HG03175 (cell line): ENCODE results near the gene DROSHA.
"Not testable (repeated sequence)": the region's sequence is repeated elsewhere in the genome, so short reads cannot be mapped to it uniquely, and the experiment has no call there.

Experiments
- ATAC-seq: cut with Tn5 transposase; IDR thresholded peaks from one replicate; pipeline ENCODE4 v1.9.1; 2021; ENCODE audit warnings: mild to moderate bottlenecking, moderate library complexity; ENCODE audit not compliant: unreplicated experiment

Gene DROSHA

GRCh38 chr5:31385774-31386537 lies 145.9 kb downstream of the DROSHA start:
- no peak for ATAC-seq

- ATAC-seq = no peak
Observed at GRCh38 chr5:31383734-31384133, 148.2 kb downstream of the DROSHA start.

GRCh38 chr5:31382051-31382878 lies 149.6 kb downstream of the DROSHA start:
- ATAC-seq = no peak

GRCh38 chr5:31381299-31381698 lies 150.6 kb downstream of the DROSHA start:
- no peak for ATAC-seq

- no peak for ATAC-seq
Observed at GRCh38 chr5:31380049-31380448, 151.8 kb downstream of the DROSHA start.

- ATAC-seq = no peak
Observed at GRCh38 chr5:31378838-31379237, 153.1 kb downstream of the DROSHA start.

- ATAC-seq = no peak
Observed at GRCh38 chr5:31378136-31378535, 153.8 kb downstream of the DROSHA start.

GRCh38 chr5:31377274-31377946 lies 154.5 kb downstream of the DROSHA start:
- no peak for ATAC-seq

GRCh38 chr5:31375999-31376720 lies 155.7 kb downstream of the DROSHA start:
- no peak for ATAC-seq

- ATAC-seq = no peak
Observed at GRCh38 chr5:31372124-31372523, 159.8 kb downstream of the DROSHA start.

- no peak for ATAC-seq
Observed at GRCh38 chr5:31366941-31367340, 165.0 kb downstream of the DROSHA start.

- no peak for ATAC-seq
Observed at GRCh38 chr5:31365776-31366175, 166.1 kb downstream of the DROSHA start.

GRCh38 chr5:31364881-31365636 lies 166.8 kb downstream of the DROSHA start:
- ATAC-seq = no peak

- ATAC-seq = no peak
Observed at GRCh38 chr5:31362931-31363568, 168.8 kb downstream of the DROSHA start.

- no peak for ATAC-seq
Observed at GRCh38 chr5:31362529-31362900, 169.4 kb downstream of the DROSHA start.

GRCh38 chr5:31361704-31362528 lies 170.0 kb downstream of the DROSHA start:
- ATAC-seq = not testable (repeated sequence)

- no peak for ATAC-seq
Observed at GRCh38 chr5:31361234-31361633, 170.7 kb downstream of the DROSHA start.

- ATAC-seq = no peak
Observed at GRCh38 chr5:31359839-31360238, 172.1 kb downstream of the DROSHA start.

- no peak for ATAC-seq
Observed at GRCh38 chr5:31357038-31357437, 174.9 kb downstream of the DROSHA start.
